ENCODE results near the gene TNNT2. TPM values are rescaled to one million over a fixed set of nuclear protein-coding genes. Genes with fewer than 3 reads are reported as not detected.

The TNNT2 gene
- total RNA-seq, 1 donor from 2014 or later = 3.3 TPM

GRCh38 chr1:201344206-201345080 is 33.0 kb downstream of the TNNT2 start:
- Mint-ChIP-seq H3K4me1 (ENCODE audit: unreplicated experiment) (peaks cover 23% of the 10 kb centered on the region), H3K9me3 (ENCODE audit: unreplicated experiment) (no peaks in the 10 kb centered on the region), H3K27me3 (ENCODE audit: unreplicated experiment) (peaks cover 1% of the 10 kb centered on the region), H3K27ac (ENCODE audit: unreplicated experiment) (no peak overlapping the region), H3K36me3 (ENCODE audit: low read depth, unreplicated experiment) (peaks cover 7% of the 10 kb centered on the region), H3K4me3 (ENCODE audit: unreplicated experiment) (no peak overlapping the region)
- no peak for DNase-seq (ENCODE audit: low spot score)
- no peak for TF ChIP-seq CTCF (IDR thresholded peaks at IDR 0.05; ENCODE audit: unreplicated experiment)

GRCh38 chr1:201341377-201341776 is 36.1 kb downstream of the TNNT2 start:
- no peak overlapping the region for H3K4me3 Mint-ChIP-seq (ENCODE audit: unreplicated experiment)

GRCh38 chr1:201336711-201337450 is 40.6 kb downstream of the TNNT2 start:
- Mint-ChIP-seq H3K36me3 (ENCODE audit: low read depth, unreplicated experiment) (no peaks in the 10 kb centered on the region), H3K9me3 (ENCODE audit: unreplicated experiment) (no peaks in the 10 kb centered on the region), H3K4me3 (ENCODE audit: unreplicated experiment) (no peak overlapping the region), H3K4me1 (ENCODE audit: unreplicated experiment) (no peaks in the 10 kb centered on the region), H3K27ac (ENCODE audit: unreplicated experiment) (no peak overlapping the region), H3K27me3 (ENCODE audit: unreplicated experiment) (no peaks in the 10 kb centered on the region)
- TF ChIP-seq CTCF (IDR thresholded peaks at IDR 0.05; ENCODE audit: unreplicated experiment) = no peak
- DNase-seq (ENCODE audit: low spot score) = no peak

More at GRCh38 chr1:201341377-201341776, 36.1 kb downstream of the TNNT2 start:
- H3K27me3 Mint-ChIP-seq (ENCODE audit: unreplicated experiment) = peaks cover 1% of the 10 kb centered on the region
- TF ChIP-seq CTCF (IDR thresholded peaks at IDR 0.05; ENCODE audit: unreplicated experiment) = no peak
- no peak overlapping the region for H3K27ac Mint-ChIP-seq (ENCODE audit: unreplicated experiment)
- H3K4me1 Mint-ChIP-seq (ENCODE audit: unreplicated experiment) = peaks cover 2% of the 10 kb centered on the region
- no peaks in the 10 kb centered on the region for H3K9me3 Mint-ChIP-seq (ENCODE audit: unreplicated experiment)
- no peak for DNase-seq (ENCODE audit: low spot score)
- H3K36me3 Mint-ChIP-seq (ENCODE audit: low read depth, unreplicated experiment) = peaks cover 7% of the 10 kb centered on the region

GRCh38 chr1:201335901-201336300 is 41.6 kb downstream of the TNNT2 start:
- H3K36me3 Mint-ChIP-seq (ENCODE audit: low read depth, unreplicated experiment) = no peaks in the 10 kb centered on the region
- H3K4me3 Mint-ChIP-seq (ENCODE audit: unreplicated experiment) = no peak overlapping the region
- H3K27me3 Mint-ChIP-seq (ENCODE audit: unreplicated experiment) = no peaks in the 10 kb centered on the region
- no peaks in the 10 kb centered on the region for H3K9me3 Mint-ChIP-seq (ENCODE audit: unreplicated experiment)
- H3K4me1 Mint-ChIP-seq (ENCODE audit: unreplicated experiment) = no peaks in the 10 kb centered on the region
- TF ChIP-seq CTCF (IDR thresholded peaks at IDR 0.05; ENCODE audit: unreplicated experiment) = no peak
- DNase-seq (ENCODE audit: low spot score) = no peak
- H3K27ac Mint-ChIP-seq (ENCODE audit: unreplicated experiment) = no peak overlapping the region

All from endothelial cell (in vitro differentiated cells).